Activated CD4-positive, alpha-beta T cell treated with anti-CD3 and anti-CD28 coated beads, Interleukin-2, amount 50 U/mL, for 48 hours (primary cell): Measurements from ENCODE around the gene TMEM80.

Experiments used
- DNase-seq, 2 experiments: peaks; one replicate each; pipeline ENCODE4 v3.0.0-alpha.2; 2020

The TMEM80 gene

GRCh38 chr11:748007-748359 is 52.4 kb downstream of the TMEM80 start:
- DNase-seq, result no peak

GRCh38 chr11:749731-750130 is 54.1 kb downstream of the TMEM80 start:
- DNase-seq, result no peak
